Measurements from ENCODE around the gene POFUT2.

GRCh38 chr21:45312296-45312695 is 24.6 kb upstream of the POFUT2 start:
- TF ChIP-seq, protein P1, sequence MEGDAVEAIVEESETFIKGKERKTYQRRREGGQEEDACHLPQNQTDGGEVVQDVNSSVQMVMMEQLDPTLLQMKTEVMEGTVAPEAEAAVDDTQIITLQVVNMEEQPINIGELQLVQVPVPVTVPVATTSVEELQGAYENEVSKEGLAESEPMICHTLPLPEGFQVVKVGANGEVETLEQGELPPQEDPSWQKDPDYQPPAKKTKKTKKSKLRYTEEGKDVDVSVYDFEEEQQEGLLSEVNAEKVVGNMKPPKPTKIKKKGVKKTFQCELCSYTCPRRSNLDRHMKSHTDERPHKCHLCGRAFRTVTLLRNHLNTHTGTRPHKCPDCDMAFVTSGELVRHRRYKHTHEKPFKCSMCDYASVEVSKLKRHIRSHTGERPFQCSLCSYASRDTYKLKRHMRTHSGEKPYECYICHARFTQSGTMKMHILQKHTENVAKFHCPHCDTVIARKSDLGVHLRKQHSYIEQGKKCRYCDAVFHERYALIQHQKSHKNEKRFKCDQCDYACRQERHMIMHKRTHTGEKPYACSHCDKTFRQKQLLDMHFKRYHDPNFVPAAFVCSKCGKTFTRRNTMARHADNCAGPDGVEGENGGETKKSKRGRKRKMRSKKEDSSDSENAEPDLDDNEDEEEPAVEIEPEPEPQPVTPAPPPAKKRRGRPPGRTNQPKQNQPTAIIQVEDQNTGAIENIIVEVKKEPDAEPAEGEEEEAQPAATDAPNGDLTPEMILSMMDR (IDR thresholded peaks at IDR 0.05), result no peak
- TF ChIP-seq POLR2A (IDR thresholded peaks at IDR 0.05), result no peak
- TF ChIP-seq POLR2AphosphoS5 (IDR thresholded peaks at IDR 0.05; ENCODE audit: insufficient read depth in 1 of 2, low read depth in 1 of 2), result no peak
